ENCODE results near the gene RNU1-1.
"Not testable (repeated sequence)": the region's sequence is repeated elsewhere in the genome, so short reads cannot be mapped to it uniquely, and the experiment has no call there.

- not testable (repeated sequence) for TF ChIP-seq CTCF (IDR thresholded peaks at IDR 0.05); EZH2 (IDR thresholded peaks at IDR 0.05; ENCODE audit: borderline replicate concordance, insufficient read depth, low read depth, low read length, poor library complexity, severe bottlenecking)
These were observed 38.0 kb downstream of the RNU1-1 start for GRCh38 chr1:16475771-16476770.
